ENCODE data around the gene FIG4. TPM values are rescaled to one million over a fixed set of nuclear protein-coding genes. Genes with fewer than 3 reads are reported as not detected.

Gene FIG4
- total RNA-seq, 1 donor from 2014 or later: 13.5 TPM

DNA sequence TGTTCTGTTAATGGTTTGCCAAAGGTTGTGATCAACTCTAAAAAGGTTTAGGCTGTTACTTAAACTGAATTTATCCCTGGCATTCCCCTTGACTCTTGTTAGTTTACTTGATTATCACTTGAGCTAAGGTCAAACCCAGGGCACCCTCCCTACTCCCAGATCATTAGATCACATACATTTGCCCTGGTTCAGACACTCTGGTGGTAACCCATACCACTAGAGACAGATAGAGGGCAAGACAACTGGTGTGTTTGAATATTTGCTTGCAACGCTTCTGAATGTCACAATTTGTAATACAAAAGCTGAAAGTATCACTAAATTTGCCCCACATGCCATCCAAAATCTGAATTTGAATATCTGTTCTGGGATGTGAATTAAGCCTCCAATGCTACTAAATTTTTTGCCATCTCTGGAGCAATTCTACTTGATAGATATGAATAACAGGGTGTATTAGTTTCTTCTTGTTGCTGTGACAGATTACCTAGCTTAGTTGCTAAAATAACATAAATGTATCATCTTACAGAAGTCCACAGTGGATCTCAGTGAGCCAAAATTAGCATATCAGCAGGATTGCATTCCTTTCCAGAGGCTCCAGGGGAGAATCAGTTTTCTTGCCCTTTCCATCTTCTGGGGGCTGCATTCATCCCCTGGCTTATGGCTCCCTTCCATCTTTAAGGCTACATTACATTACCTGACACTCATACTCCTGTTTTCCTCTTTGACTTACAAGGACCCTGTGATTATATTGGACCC lies 45.4 kb downstream of the FIG4 start:
- peaks cover 5% of the 10 kb centered on the region for H3K9me3 Mint-ChIP-seq (ENCODE audit: unreplicated experiment)
- TF ChIP-seq, protein P1, sequence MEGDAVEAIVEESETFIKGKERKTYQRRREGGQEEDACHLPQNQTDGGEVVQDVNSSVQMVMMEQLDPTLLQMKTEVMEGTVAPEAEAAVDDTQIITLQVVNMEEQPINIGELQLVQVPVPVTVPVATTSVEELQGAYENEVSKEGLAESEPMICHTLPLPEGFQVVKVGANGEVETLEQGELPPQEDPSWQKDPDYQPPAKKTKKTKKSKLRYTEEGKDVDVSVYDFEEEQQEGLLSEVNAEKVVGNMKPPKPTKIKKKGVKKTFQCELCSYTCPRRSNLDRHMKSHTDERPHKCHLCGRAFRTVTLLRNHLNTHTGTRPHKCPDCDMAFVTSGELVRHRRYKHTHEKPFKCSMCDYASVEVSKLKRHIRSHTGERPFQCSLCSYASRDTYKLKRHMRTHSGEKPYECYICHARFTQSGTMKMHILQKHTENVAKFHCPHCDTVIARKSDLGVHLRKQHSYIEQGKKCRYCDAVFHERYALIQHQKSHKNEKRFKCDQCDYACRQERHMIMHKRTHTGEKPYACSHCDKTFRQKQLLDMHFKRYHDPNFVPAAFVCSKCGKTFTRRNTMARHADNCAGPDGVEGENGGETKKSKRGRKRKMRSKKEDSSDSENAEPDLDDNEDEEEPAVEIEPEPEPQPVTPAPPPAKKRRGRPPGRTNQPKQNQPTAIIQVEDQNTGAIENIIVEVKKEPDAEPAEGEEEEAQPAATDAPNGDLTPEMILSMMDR (IDR thresholded peaks at IDR 0.05): no peak
- H3K4me3 Mint-ChIP-seq (ENCODE audit: unreplicated experiment): no peak overlapping the region
- H3K36me3 Mint-ChIP-seq (ENCODE audit: unreplicated experiment): peaks cover 33% of the 10 kb centered on the region
- H3K27me3 Mint-ChIP-seq (ENCODE audit: unreplicated experiment): no peaks in the 10 kb centered on the region
- H3K4me1 Mint-ChIP-seq (ENCODE audit: unreplicated experiment): peaks cover 25% of the 10 kb centered on the region
- no peak overlapping the region for H3K27ac Mint-ChIP-seq (ENCODE audit: unreplicated experiment)
- DNase-seq (ENCODE audit: extremely low spot score, unreplicated experiment): no peak

DNA sequence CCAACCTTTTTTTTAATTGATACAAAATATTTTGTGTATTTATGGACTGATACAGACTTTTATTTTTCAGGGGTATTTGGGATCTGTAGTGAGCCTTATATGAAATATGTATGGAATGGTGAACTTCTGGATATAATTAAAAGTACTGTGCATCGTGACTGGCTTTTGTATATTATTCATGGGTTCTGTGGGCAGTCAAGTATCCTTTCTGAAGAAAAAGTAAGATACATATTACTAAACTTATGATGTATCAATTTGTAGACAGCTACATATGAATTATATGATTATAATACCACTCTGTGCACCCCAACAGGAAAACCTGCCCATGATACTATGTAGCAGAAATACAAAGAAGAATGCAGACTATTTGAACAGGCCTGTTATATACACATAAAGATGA lies 47.2 kb downstream of the FIG4 start:
- H3K27me3 Mint-ChIP-seq (ENCODE audit: unreplicated experiment): no peaks in the 10 kb centered on the region
- TF ChIP-seq, protein P1 (IDR thresholded peaks at IDR 0.05): no peak
- peaks cover 25% of the 10 kb centered on the region for H3K4me1 Mint-ChIP-seq (ENCODE audit: unreplicated experiment)
- DNase-seq (ENCODE audit: extremely low spot score, unreplicated experiment): no peak
- H3K27ac Mint-ChIP-seq (ENCODE audit: unreplicated experiment): no peak overlapping the region
- H3K36me3 Mint-ChIP-seq (ENCODE audit: unreplicated experiment): peaks cover 31% of the 10 kb centered on the region
- peaks cover 5% of the 10 kb centered on the region for H3K9me3 Mint-ChIP-seq (ENCODE audit: unreplicated experiment)
- no peak overlapping the region for H3K4me3 Mint-ChIP-seq (ENCODE audit: unreplicated experiment)

DNA sequence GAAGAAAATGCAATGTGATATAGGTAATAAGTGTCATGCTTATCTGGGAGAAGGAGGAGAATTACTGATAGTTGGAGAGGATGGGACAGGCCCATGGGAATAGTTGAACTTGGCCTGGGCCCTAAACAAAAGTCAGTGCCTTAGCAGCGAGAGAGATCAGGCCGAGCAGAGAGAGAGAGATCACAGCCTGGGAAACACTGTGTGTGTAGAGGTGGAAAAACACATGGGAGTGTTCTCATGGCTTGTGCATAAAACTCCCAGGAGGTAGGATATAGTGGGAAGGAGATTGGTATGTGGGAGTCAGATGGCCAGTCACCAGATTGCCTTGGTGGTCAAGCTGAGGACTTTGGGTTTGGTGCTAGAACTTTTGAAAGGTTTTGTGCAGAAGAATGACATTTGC lies 47.6 kb downstream of the FIG4 start:
- Mint-ChIP-seq H3K27ac (ENCODE audit: unreplicated experiment) (no peak overlapping the region), H3K36me3 (ENCODE audit: unreplicated experiment) (peaks cover 31% of the 10 kb centered on the region), H3K4me1 (ENCODE audit: unreplicated experiment) (peaks cover 27% of the 10 kb centered on the region), H3K27me3 (ENCODE audit: unreplicated experiment) (no peaks in the 10 kb centered on the region), H3K9me3 (ENCODE audit: unreplicated experiment) (peaks cover 5% of the 10 kb centered on the region), H3K4me3 (ENCODE audit: unreplicated experiment) (no peak overlapping the region)
- TF ChIP-seq, protein P1 (IDR thresholded peaks at IDR 0.05): no peak
- DNase-seq (ENCODE audit: extremely low spot score, unreplicated experiment): no peak

DNA sequence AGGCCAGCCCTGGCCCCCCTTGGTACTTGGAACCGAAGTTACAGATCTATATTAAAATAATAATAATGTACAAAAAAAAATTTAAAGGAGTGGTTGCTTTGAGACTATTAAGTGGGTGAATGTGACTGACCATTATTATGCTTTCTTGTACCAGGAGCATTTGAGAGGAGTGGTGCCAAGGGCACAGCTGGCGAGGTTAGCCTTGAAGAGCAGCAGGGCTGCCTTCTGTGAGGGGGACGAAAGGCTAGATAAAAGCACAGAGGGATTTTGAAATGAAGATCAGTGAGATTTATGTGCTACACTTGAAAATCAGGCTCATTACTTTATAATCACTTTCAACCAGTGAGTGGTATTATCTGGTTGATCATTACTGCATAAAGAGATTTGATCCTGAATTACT lies 48.6 kb downstream of the FIG4 start:
- no peak overlapping the region for H3K4me3 Mint-ChIP-seq (ENCODE audit: unreplicated experiment)
- H3K4me1 Mint-ChIP-seq (ENCODE audit: unreplicated experiment): peaks cover 33% of the 10 kb centered on the region

DNA sequence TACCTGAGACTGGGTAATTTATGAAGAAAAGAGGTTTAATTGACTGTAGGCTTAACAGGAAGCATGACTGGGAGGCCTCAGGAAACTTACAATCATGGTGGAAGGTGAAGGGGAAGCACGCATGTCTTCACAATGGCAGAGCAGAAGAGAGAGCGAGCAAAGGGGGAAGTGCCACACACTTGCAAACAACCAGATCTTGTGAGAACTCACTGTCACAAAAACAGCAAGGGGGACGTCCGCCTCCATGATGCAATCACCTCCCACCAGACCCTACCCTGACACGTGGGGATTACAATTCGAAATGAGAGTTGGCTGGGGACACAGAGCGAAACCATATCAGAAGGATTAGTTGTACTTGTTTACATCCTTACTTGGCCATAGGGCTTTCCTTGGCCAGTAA lies 49.7 kb downstream of the FIG4 start:
- H3K36me3 Mint-ChIP-seq (ENCODE audit: unreplicated experiment): peaks cover 30% of the 10 kb centered on the region
- no peaks in the 10 kb centered on the region for H3K27me3 Mint-ChIP-seq (ENCODE audit: unreplicated experiment)
- no peak for DNase-seq (ENCODE audit: extremely low spot score, unreplicated experiment)
- TF ChIP-seq, protein P1 (IDR thresholded peaks at IDR 0.05): no peak
- H3K9me3 Mint-ChIP-seq (ENCODE audit: unreplicated experiment): peaks cover 5% of the 10 kb centered on the region
- peaks cover 33% of the 10 kb centered on the region for H3K4me1 Mint-ChIP-seq (ENCODE audit: unreplicated experiment)
- H3K27ac Mint-ChIP-seq (ENCODE audit: unreplicated experiment): no peak overlapping the region
- H3K4me3 Mint-ChIP-seq (ENCODE audit: unreplicated experiment): no peak overlapping the region

More for the DNA sequence above, 48.6 kb downstream of the FIG4 start:
- no peak for DNase-seq (ENCODE audit: extremely low spot score, unreplicated experiment)
- Mint-ChIP-seq H3K36me3 (ENCODE audit: unreplicated experiment) (peaks cover 31% of the 10 kb centered on the region), H3K27ac (ENCODE audit: unreplicated experiment) (no peak overlapping the region), H3K9me3 (ENCODE audit: unreplicated experiment) (peaks cover 5% of the 10 kb centered on the region), H3K27me3 (ENCODE audit: unreplicated experiment) (no peaks in the 10 kb centered on the region)
- TF ChIP-seq, protein P1 (IDR thresholded peaks at IDR 0.05): no peak
